Measurements from ENCODE around the gene MZB1.

- TF ChIP-seq POLR2A (IDR thresholded peaks at IDR 0.05) = no peak
- no peak for TF ChIP-seq CTCF (IDR thresholded peaks at IDR 0.05)
Measured at GRCh38 chr5:139340051-139340450, 49.7 kb downstream of the MZB1 start.
